Mucosa of rectum (tissue), 2 donors: ENCODE results near the gene ST6GALNAC6.

Experiments used
- H3K27ac ChIP-seq, 2 donors: one replicate each; pipeline ENCODE4 v1.7.0; 2013; ENCODE audit warnings: inconsistent platforms in 2 of 2, low read depth in 2 of 2, low read length in 2 of 2
- H3K27me3 ChIP-seq, 2 donors: one replicate each; pipeline ENCODE4 v1.7.0; 2013; ENCODE audit warnings: low read length in 2 of 2; ENCODE audit not compliant: control insufficient read depth in 2 of 2, insufficient read depth in 2 of 2
- H3K36me3 ChIP-seq, 2 donors: one replicate each; pipeline ENCODE4 v1.7.0; 2013; ENCODE audit warnings: low read length in 2 of 2; ENCODE audit not compliant: control insufficient read depth in 2 of 2, insufficient read depth in 2 of 2
- H3K4me1 ChIP-seq, 2 donors: one replicate each; pipeline ENCODE4 v1.7.0; 2013; ENCODE audit warnings: low read length in 2 of 2, mild to moderate bottlenecking in 1 of 2; ENCODE audit not compliant: control insufficient read depth in 2 of 2, insufficient read depth in 2 of 2
- H3K4me3 ChIP-seq, 2 donors: one replicate each; pipeline ENCODE4 v1.7.0; 2013; ENCODE audit warnings: low read length in 2 of 2
- H3K9ac ChIP-seq, 2 donors: one replicate each; pipeline ENCODE4 v1.7.0; 2013; ENCODE audit warnings: low read length in 2 of 2, low read depth in 1 of 2, mild to moderate bottlenecking in 1 of 2
- H3K9me3 ChIP-seq, 2 donors: one replicate each; pipeline ENCODE4 v1.7.0; 2013; ENCODE audit warnings: low read length in 2 of 2; ENCODE audit not compliant: control insufficient read depth in 2 of 2
- donor health status: healthy.
- donor health status: Normal muscosa, but diverticular disease.

The ST6GALNAC6 gene

DNA sequence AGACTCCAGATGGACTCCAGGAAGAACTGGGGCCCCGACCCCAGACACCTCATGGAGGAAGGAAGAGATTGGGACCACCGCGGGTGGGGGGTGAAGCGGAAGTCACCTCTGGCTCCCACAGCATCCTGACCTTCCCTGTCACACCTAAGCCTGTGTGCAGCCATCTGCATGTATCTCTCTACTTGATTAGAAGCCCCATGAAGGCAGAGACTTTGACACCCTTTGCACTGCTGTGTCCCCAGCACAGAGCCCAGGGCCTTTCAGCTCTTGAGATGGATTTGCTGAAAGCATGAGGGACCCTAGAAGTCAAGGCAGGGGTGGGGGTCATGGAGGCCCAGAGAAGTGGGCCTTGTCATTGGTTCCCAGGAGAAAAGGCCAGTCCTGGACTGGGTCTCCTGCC, 42.1 kb downstream of the ST6GALNAC6 start:
- Histone ChIP-seq H3K27me3 (no peaks in the 10 kb centered on the region), H3K4me3 (no peak overlapping the region), H3K27ac (peak overlapping the region in 1 of 2 donors; percentile 3), H3K9ac (no peak overlapping the region), H3K4me1 (peaks cover 24 to 25% of the 10 kb centered on the region in 2 donors), H3K9me3 (no peaks in the 10 kb centered on the region), H3K36me3 (no peaks in the 10 kb centered on the region)

DNA sequence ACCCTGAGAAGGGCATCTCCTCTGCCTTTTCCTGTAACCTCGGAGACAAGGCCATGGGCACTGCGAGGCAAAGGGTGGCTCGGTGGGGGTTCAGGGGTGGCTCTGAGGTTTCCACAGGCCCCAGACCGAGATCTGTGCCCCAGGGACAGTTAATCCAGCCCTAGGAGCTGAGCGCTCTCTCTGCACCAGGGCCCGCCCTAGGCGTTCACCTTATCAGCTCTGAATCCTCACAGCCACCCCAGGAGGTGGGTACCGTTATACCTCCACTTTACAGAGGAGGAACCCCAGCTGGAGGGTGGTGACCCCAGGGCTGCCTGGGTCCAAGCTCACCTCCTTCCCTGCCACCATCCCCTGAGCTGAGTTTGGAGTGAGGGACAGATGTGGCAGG, 42.7 kb downstream of the ST6GALNAC6 start:
- Histone ChIP-seq H3K4me3 (no peak overlapping the region), H3K9me3 (no peaks in the 10 kb centered on the region), H3K9ac (no peak overlapping the region), H3K36me3 (no peaks in the 10 kb centered on the region), H3K4me1 (peaks cover 21% of the 10 kb centered on the region in 2 donors), H3K27me3 (no peaks in the 10 kb centered on the region), H3K27ac (no peak overlapping the region)

GRCh38 chr9:127856094-127856728, 43.2 kb downstream of the ST6GALNAC6 start:
- Histone ChIP-seq H3K36me3 (no peaks in the 10 kb centered on the region), H3K4me1 (peaks cover 16 to 17% of the 10 kb centered on the region in 2 donors), H3K9ac (no peak overlapping the region), H3K9me3 (no peaks in the 10 kb centered on the region), H3K4me3 (no peak overlapping the region), H3K27ac (no peak overlapping the region), H3K27me3 (no peaks in the 10 kb centered on the region)

GRCh38 chr9:127855522-127855921, 43.9 kb downstream of the ST6GALNAC6 start:
- no peaks in the 10 kb centered on the region for H3K36me3 ChIP-seq
- H3K9ac ChIP-seq: no peak overlapping the region
- H3K4me1 ChIP-seq: peaks cover 16 to 17% of the 10 kb centered on the region in 2 donors
- H3K4me3 ChIP-seq: no peak overlapping the region
- H3K27ac ChIP-seq: peak overlapping the region in 1 of 2 donors; percentile 80
- H3K27me3 ChIP-seq: no peaks in the 10 kb centered on the region
- H3K9me3 ChIP-seq: no peaks in the 10 kb centered on the region

DNA sequence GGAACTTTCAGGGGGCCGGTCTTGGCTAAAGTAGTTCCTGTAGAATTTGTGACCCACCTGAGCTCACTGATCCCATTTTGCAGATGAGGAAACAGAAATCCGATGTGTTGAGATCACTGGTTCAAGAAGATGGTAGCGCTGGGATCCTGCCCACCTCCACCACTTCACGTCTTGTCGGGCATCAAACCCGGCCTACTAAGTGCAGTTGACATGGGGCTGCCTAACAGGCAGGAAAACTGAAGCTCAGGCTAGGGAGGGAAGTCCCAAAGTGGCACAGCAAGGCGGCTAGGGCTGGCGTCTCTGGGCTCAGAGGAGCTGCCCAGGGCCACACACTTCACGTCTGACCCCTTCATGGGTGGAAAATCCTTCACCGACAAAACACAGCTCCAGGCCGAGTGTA, 44.4 kb downstream of the ST6GALNAC6 start:
- Histone ChIP-seq H3K4me3 (no peak overlapping the region), H3K4me1 (peaks cover 16 to 17% of the 10 kb centered on the region in 2 donors), H3K36me3 (no peaks in the 10 kb centered on the region), H3K9me3 (no peaks in the 10 kb centered on the region), H3K27me3 (no peaks in the 10 kb centered on the region), H3K9ac (no peak overlapping the region), H3K27ac (peak overlapping the region; percentile 76 to 80)

DNA sequence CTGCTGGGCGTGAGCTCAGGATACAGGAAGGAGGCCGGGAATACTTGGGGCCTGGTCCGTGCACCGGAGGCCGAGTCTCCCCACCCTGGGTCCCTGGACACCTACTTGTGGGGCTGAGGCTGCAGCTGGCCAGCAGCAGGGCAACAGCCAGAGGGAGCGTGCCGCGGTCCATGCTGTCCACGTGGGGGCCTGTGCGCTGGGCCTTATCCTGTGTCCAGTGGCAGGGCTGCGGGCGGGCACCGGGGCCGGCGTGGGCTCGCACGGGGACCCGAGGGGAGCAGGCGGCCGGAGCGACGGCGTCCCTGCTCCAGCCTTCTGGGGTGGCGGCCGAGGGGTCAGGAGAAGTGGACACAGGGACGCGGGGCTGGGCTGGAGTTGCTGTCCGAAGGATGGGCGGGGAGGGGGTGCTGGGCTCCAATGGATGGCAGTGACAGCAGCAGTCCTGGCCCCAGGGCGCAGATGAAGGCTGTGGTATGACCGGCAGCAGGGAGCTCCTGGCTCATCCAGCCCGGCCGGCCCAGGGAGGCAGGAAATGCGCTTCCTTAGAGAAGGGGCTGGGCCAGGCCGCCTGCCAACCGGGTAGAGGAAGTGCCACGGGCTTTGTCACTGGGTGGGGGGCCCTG, 45.1 kb downstream of the ST6GALNAC6 start, which contains the start of gene ENG:
ENG (minus strand) TSS at position 475 of the 623 bp plus-strand sequence; CDS start at position 172, 303 bp downstream.
- Histone ChIP-seq H3K4me3 (peak within 1 kb of the TSS; percentile 68 to 76), H3K9ac (peak within 1 kb of the TSS; percentile 56 to 59), H3K9me3 (peaks cover 0 to 3% of the 10 kb centered on the region in 2 donors), H3K27me3 (no peaks in the 10 kb centered on the region), H3K4me1 (peaks cover 16 to 17% of the 10 kb centered on the region in 2 donors), H3K27ac (peak within 1 kb of the TSS; percentile 76 to 80), H3K36me3 (no peaks in the 10 kb centered on the region)

GRCh38 chr9:127853312-127854183, 45.9 kb downstream of the ST6GALNAC6 start:
- H3K27me3 ChIP-seq: no peaks in the 10 kb centered on the region
- H3K36me3 ChIP-seq: no peaks in the 10 kb centered on the region
- H3K9me3 ChIP-seq: peaks cover 0 to 6% of the 10 kb centered on the region in 2 donors
- H3K4me1 ChIP-seq: peaks cover 10 to 12% of the 10 kb centered on the region in 2 donors
- H3K27ac ChIP-seq: peak overlapping the region; percentile 76 to 80
- peak overlapping the region; percentile 56 to 59 for H3K9ac ChIP-seq
- peak overlapping the region; percentile 68 to 76 for H3K4me3 ChIP-seq

DNA sequence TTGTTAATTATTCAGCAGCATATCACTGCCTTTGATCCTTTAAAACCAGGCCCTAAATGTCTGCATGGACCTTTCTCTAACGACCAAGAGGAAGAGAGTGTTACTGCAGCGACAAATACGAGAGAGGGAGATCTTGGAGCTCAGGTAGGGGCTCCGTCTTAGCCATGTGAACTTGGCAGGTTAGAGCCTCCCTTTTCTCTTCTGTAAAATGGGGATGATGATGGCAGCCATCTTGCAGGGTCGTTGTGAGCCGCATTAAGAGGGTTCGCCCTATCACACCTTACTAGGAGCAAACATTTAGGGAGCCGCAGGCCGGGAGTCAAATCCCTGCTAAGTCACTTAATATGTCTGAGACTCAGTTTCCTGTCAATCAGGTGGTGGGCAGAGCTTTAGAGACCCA, 46.6 kb downstream of the ST6GALNAC6 start:
- Histone ChIP-seq H3K27ac (no peak overlapping the region), H3K27me3 (no peaks in the 10 kb centered on the region), H3K9ac (peak overlapping the region in 1 of 2 donors; percentile 56), H3K4me3 (peak overlapping the region; percentile 68 to 76), H3K4me1 (peaks cover 5 to 7% of the 10 kb centered on the region in 2 donors), H3K36me3 (no peaks in the 10 kb centered on the region), H3K9me3 (peaks cover 0 to 6% of the 10 kb centered on the region in 2 donors)

GRCh38 chr9:127850286-127850830, 49.0 kb downstream of the ST6GALNAC6 start:
- Histone ChIP-seq H3K27ac (no peak overlapping the region), H3K4me3 (no peak overlapping the region), H3K27me3 (no peaks in the 10 kb centered on the region), H3K36me3 (no peaks in the 10 kb centered on the region), H3K9me3 (peaks cover 0 to 6% of the 10 kb centered on the region in 2 donors), H3K4me1 (peaks cover under 1 to 10% of the 10 kb centered on the region in 2 donors), H3K9ac (peak overlapping the region in 1 of 2 donors; percentile 5)
